MM.1S (cell line): ENCODE measurements around the gene CXorf38.

Experiments used
- CTCF ChIP-seq: fragments of 300-600 bp; sonication (generic); IDR thresholded peaks from 2 replicates; pipeline ENCODE4 v1.5.1; 2016; ENCODE audit warnings: antibody characterized with exemption, low read length, mixed read lengths
- EZH2 ChIP-seq: fragments of 300-600 bp; sonication (generic); optimal IDR thresholded peaks from 2 replicates; pipeline ENCODE3; 2017; ENCODE audit warnings: low read depth, mild to moderate bottlenecking, antibody characterized with exemption, low read length, mixed read lengths
- EZH2phosphoT487 ChIP-seq: fragments of 300-600 bp; sonication (generic); IDR thresholded peaks from 2 replicates; pipeline ENCODE4 v1.6.1; 2018; ENCODE audit warnings: antibody characterized with exemption, low read length

DNA sequence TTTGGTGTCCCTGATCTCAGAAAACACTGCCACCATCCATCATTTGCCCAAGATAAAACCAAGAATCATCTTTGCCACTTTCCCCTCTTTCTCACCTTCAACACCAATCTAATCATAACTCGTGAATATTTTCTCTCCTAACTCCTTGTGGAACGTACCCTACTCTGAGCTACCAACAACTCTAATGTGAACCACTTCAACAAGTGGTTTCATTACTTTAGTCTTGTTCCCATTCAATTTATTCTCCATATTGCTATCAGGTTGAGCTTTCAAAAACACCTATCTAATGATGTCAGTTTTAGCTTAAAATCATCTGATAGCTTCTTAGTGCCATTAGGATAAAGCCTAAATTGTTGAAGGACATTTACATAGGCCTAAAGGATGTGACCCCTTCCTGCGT lies 39.8 kb upstream of the CXorf38 start:
- no peak for TF ChIP-seq EZH2phosphoT487
- no peak for TF ChIP-seq CTCF
- TF ChIP-seq EZH2: no peak
